Upper lobe of right lung (tissue), 1 donor: ENCODE measurements around the gene CEP131. TPM values are rescaled to one million over a fixed set of nuclear protein-coding genes. Genes with fewer than 3 reads are reported as not detected.
A peak's percentile ranks its signal among the peaks of the same experiment; 100 is the strongest.

Experiments
- ATAC-seq: fragments of 200-7000 bp; cut with Tn5 transposase; one replicate; pipeline ENCODE4 v1.9.1; 2020; ENCODE audit warnings: mild to moderate bottlenecking, moderate library complexity
- DNase-seq: peaks from one replicate; pipeline ENCODE4 v3.0.0-alpha.2; 2020
- H3K27ac ChIP-seq: fragments of 200-600 bp; one replicate; pipeline ENCODE4 v1.8.0; 2022
- H3K27me3 ChIP-seq: fragments of 200-600 bp; one replicate; pipeline ENCODE4 v1.8.0; 2022; ENCODE audit warnings: mild to moderate bottlenecking
- H3K36me3 ChIP-seq: fragments of 200-600 bp; one replicate; pipeline ENCODE4 v1.8.0; 2022
- H3K4me1 ChIP-seq: fragments of 200-600 bp; one replicate; pipeline ENCODE4 v1.8.0; 2022
- H3K4me3 ChIP-seq: fragments of 200-600 bp; one replicate; pipeline ENCODE4 v1.8.0; 2022; ENCODE audit warnings: mild to moderate bottlenecking
- H3K9me3 ChIP-seq: fragments of 200-600 bp; one replicate; pipeline ENCODE4 v1.8.0; 2022
- intact Hi-C: fragments of 100-400 bp; cut with DNase I; formaldehyde crosslinking; loops from one replicate; pipeline ENCODE4 v1.11.0; 2022
- total RNA-seq: library from RNA; stranded (reverse); fragmentation: NEBNext Ultra II Directional; extraction: Animal tissue kit (Norgen Biotek cat#: 25700); gene quantifications from one replicate; pipeline ENCODE4 v1.2.1, GENCODE V29; 2021
- TF ChIP-seq, protein P1 (sequence below): fragments of 200-600 bp; IDR thresholded peaks from one replicate; pipeline ENCODE4 v1.8.0; 2022; ENCODE audit warnings: antibody characterized with exemption
- donor health status: DM: no; HTN: yes; CAD: no; lungs with severe emphysema.

Gene CEP131
- total RNA-seq, 1 donor from 2014 or later: 7.5 TPM

GRCh38 chr17:81179220-81179619, 43.5 kb downstream of the CEP131 start:
- Histone ChIP-seq H3K4me3 (no peak overlapping the region), H3K27ac (no peak overlapping the region), H3K9me3 (no peaks in the 10 kb centered on the region), H3K36me3 (no peaks in the 10 kb centered on the region), H3K4me1 (no peaks in the 10 kb centered on the region), H3K27me3 (peaks cover 4% of the 10 kb centered on the region)
- no peak for ATAC-seq
- no peak for DNase-seq
- TF ChIP-seq, protein P1, sequence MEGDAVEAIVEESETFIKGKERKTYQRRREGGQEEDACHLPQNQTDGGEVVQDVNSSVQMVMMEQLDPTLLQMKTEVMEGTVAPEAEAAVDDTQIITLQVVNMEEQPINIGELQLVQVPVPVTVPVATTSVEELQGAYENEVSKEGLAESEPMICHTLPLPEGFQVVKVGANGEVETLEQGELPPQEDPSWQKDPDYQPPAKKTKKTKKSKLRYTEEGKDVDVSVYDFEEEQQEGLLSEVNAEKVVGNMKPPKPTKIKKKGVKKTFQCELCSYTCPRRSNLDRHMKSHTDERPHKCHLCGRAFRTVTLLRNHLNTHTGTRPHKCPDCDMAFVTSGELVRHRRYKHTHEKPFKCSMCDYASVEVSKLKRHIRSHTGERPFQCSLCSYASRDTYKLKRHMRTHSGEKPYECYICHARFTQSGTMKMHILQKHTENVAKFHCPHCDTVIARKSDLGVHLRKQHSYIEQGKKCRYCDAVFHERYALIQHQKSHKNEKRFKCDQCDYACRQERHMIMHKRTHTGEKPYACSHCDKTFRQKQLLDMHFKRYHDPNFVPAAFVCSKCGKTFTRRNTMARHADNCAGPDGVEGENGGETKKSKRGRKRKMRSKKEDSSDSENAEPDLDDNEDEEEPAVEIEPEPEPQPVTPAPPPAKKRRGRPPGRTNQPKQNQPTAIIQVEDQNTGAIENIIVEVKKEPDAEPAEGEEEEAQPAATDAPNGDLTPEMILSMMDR: no peak
- intact Hi-C loops: no loop called here

- Histone ChIP-seq H3K27ac (no peak overlapping the region), H3K4me3 (no peak overlapping the region), H3K9me3 (no peaks in the 10 kb centered on the region), H3K36me3 (no peaks in the 10 kb centered on the region), H3K27me3 (peaks cover 4% of the 10 kb centered on the region), H3K4me1 (no peaks in the 10 kb centered on the region)
- DNase-seq: no peak
- intact Hi-C loops: no loop called here
- TF ChIP-seq, protein P1: no peak
- ATAC-seq: no peak
Observed at GRCh38 chr17:81178136-81179091, 44.4 kb downstream of the CEP131 start.

DNA sequence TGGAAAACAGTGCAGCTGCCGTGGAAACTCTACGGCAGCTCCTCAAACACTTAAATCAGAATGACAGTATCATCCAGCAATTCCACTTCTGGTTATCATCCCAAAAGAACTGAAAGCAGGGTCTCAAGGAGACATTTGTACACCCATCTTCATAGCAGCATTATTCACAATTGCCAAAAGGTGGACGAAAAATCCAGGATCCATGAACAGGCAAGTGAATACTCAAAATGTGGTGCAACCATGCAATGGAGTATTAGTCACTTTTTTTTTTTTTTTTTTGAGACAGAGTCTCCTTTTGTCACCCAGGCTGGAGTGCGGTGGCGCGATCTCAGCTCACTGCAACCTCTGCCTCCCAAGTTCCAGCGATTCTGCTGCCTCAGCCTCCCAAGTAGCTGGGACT, 46.1 kb downstream of the CEP131 start:
- Histone ChIP-seq H3K27ac (no peak overlapping the region), H3K9me3 (no peaks in the 10 kb centered on the region), H3K4me3 (no peak overlapping the region), H3K36me3 (no peaks in the 10 kb centered on the region), H3K4me1 (no peaks in the 10 kb centered on the region), H3K27me3 (peaks cover 3% of the 10 kb centered on the region)
- ATAC-seq (no peak), DNase-seq (no peak)
- intact Hi-C loops: no loop called here
- TF ChIP-seq, protein P1: peak; percentile 10

DNA sequence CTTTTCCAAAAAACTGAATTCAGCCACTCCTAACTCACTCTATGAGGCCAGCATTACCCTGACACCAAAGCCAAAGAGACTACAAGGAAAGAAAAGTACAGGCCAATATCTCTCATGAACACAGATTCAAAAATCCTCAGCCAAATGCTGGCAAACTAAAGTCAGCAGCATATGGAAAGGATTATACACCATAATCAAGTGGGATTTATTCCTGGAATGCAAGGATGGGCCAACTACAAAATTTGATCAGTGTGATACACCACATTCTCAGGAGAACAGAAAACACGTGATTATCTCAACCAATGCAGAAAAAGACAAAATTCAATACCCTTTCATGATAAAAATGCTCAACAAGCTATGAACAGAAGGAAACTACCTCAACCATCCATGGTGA, 49.0 kb downstream of the CEP131 start:
- no peak for ATAC-seq
- intact Hi-C loops: no loop called here
- Histone ChIP-seq H3K4me3 (no peak overlapping the region), H3K9me3 (no peaks in the 10 kb centered on the region), H3K36me3 (no peaks in the 10 kb centered on the region), H3K4me1 (no peaks in the 10 kb centered on the region), H3K27me3 (no peaks in the 10 kb centered on the region), H3K27ac (no peak overlapping the region)
- no peak for DNase-seq
- TF ChIP-seq, protein P1: no peak

DNA sequence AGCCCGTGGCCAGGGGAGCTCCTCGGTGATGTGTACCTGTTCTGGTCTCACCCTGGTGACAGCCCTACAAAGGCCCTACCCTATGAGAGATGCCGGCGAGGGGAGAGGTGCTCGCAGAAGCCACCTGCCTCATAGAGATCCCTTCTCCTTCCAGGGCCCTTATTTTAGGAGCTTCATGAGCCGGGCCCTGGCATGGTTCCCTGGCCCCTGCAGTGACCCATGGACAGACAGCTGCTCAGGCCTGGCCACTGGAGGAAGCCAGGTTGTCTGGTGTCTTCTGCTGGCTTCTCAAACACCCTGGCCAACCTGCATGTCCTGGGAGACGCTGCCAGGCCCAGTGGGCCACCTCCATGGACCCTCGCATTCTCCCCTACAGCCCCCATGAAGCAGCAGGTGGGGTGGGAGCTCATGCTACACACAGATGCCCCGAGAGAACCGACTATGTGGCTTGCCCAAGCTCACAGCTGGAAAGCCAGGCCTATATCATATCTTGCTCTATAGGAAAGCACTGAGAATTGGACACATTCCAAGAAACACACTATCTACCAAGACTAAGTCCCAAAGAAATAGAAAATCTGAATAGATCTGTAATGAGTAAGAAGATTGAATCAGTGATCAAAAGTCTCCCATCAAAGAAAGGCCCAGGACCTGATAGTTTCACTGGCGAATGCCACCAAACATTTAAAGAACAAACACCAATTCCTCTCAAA, 49.6 kb downstream of the CEP131 start:
- intact Hi-C loops: no loop called here
- Histone ChIP-seq H3K27ac (no peak overlapping the region), H3K4me1 (no peaks in the 10 kb centered on the region), H3K27me3 (no peaks in the 10 kb centered on the region), H3K4me3 (no peak overlapping the region), H3K9me3 (no peaks in the 10 kb centered on the region), H3K36me3 (no peaks in the 10 kb centered on the region)
- TF ChIP-seq, protein P1: no peak
- DNase-seq (no peak), ATAC-seq (no peak)
